Osteoblast (primary cell): ENCODE data around the gene DMRTC2. TPM values are rescaled to one million over a fixed set of nuclear protein-coding genes. Genes with fewer than 3 reads are reported as not detected.
"Not testable (repeated sequence)": the region's sequence is repeated elsewhere in the genome, so short reads cannot be mapped to it uniquely, and the experiment has no call there.

ENCODE experiments used
- DNase-seq: peaks from one replicate; pipeline ENCODE4 v3.0.0; 2011; ENCODE audit warnings: low spot score, mixed read lengths; ENCODE audit not compliant: insufficient read length; ENCODE audit errors: missing footprints
- H2AFZ ChIP-seq: 2 replicates; pipeline ENCODE4 v1.6.0; 2011; ENCODE audit warnings: mild to moderate bottlenecking, low read length
- H3K27ac ChIP-seq: 2 replicates; pipeline ENCODE4 v1.5.1; 2011; ENCODE audit warnings: mild to moderate bottlenecking, low read depth, low read length, moderate library complexity
- H3K27me3 ChIP-seq: 2 replicates; pipeline ENCODE4 v1.6.0; 2012; ENCODE audit warnings: mild to moderate bottlenecking, control low read depth, inconsistent platforms, low read length, moderate library complexity; ENCODE audit not compliant: insufficient read depth
- H3K36me3 ChIP-seq: 2 replicates; pipeline ENCODE4 v1.5.1; 2011; ENCODE audit warnings: mild to moderate bottlenecking, low read length, control low read depth, moderate library complexity; ENCODE audit not compliant: insufficient read depth
- H3K4me1 ChIP-seq: 2 replicates; pipeline ENCODE4 v1.5.1; 2011; ENCODE audit warnings: mild to moderate bottlenecking, low read length, control low read depth, moderate library complexity; ENCODE audit not compliant: insufficient read depth
- H3K4me2 ChIP-seq: 2 replicates; pipeline ENCODE4 v1.6.0; 2011; ENCODE audit warnings: mild to moderate bottlenecking, low read length; ENCODE audit not compliant: insufficient read depth
- H3K4me3 ChIP-seq: fragments of 200-600 bp; sonication (generic); 3 replicates; pipeline ENCODE4 v1.5.1; 2012; ENCODE audit warnings: mild to moderate bottlenecking, low read length, inconsistent platforms; ENCODE audit not compliant: insufficient read depth
- H3K79me2 ChIP-seq: 2 replicates; pipeline ENCODE4 v1.6.0; 2012; ENCODE audit warnings: mild to moderate bottlenecking, low read length, control low read depth, inconsistent platforms; ENCODE audit not compliant: insufficient read depth
- H3K9me3 ChIP-seq: 2 replicates; pipeline ENCODE4 v1.5.1; 2011; ENCODE audit warnings: low read depth, low read length, control low read depth
- H4K20me1 ChIP-seq: 2 replicates; pipeline ENCODE4 v1.6.0; 2012; ENCODE audit warnings: mild to moderate bottlenecking, low read length, control low read depth; ENCODE audit not compliant: insufficient read depth
- total RNA-seq: library from RNA; depleted of rRNA; stranded (reverse); fragments of >200 nt; gene quantifications from 2 replicates; pipeline ENCODE4 v1.2.3, GENCODE V29; 2012
- TF ChIP-seq, protein P1 (sequence below): IDR thresholded peaks from 2 replicates; pipeline ENCODE4 v1.5.1; 2011; ENCODE audit warnings: mild to moderate bottlenecking, low read depth, low read length, moderate library complexity; ENCODE audit errors: extremely low read depth

DMRTC2 gene
- total RNA-seq, 1 donor, result not detected

GRCh38 chr19:41872775-41873647, 28.2 kb downstream of the DMRTC2 start:
- no peaks in the 10 kb centered on the region for H3K27me3 ChIP-seq
- peaks cover 41% of the 10 kb centered on the region for H3K36me3 ChIP-seq
- no peak for DNase-seq
- H3K9me3 ChIP-seq, result no peaks in the 10 kb centered on the region
- H3K79me2 ChIP-seq, result peaks cover 10% of the 10 kb centered on the region
- H3K4me1 ChIP-seq, result no peaks in the 10 kb centered on the region
- peaks cover 38% of the 10 kb centered on the region for H4K20me1 ChIP-seq
- no peak overlapping the region for H3K27ac ChIP-seq
- TF ChIP-seq, protein P1, sequence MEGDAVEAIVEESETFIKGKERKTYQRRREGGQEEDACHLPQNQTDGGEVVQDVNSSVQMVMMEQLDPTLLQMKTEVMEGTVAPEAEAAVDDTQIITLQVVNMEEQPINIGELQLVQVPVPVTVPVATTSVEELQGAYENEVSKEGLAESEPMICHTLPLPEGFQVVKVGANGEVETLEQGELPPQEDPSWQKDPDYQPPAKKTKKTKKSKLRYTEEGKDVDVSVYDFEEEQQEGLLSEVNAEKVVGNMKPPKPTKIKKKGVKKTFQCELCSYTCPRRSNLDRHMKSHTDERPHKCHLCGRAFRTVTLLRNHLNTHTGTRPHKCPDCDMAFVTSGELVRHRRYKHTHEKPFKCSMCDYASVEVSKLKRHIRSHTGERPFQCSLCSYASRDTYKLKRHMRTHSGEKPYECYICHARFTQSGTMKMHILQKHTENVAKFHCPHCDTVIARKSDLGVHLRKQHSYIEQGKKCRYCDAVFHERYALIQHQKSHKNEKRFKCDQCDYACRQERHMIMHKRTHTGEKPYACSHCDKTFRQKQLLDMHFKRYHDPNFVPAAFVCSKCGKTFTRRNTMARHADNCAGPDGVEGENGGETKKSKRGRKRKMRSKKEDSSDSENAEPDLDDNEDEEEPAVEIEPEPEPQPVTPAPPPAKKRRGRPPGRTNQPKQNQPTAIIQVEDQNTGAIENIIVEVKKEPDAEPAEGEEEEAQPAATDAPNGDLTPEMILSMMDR, result peak; percentile 66
- no peak overlapping the region for H3K4me3 ChIP-seq
- no peak overlapping the region for H3K4me2 ChIP-seq
- no peak overlapping the region for H2AFZ ChIP-seq

DNA sequence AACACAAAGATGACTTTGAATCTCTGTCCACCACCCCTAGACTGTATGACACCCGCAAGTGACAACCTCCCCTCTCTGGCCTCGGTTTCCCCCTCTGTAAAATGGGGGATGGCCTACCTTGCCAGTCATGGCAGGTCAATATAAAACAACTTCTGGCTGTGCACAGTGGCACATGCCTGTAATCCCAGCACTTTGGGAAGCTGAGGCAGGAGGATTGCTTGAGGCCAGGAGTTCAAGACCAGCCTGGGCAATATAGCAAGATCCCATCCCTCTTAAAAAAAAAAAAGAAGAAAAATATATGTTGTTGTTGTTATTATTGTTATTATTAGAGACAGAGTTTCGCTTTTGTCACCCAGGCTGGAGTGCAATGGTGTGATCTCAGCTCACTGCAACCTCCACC, 31.1 kb downstream of the DMRTC2 start:
- not testable (repeated sequence) for H3K4me2 ChIP-seq, DNase-seq, H3K4me1 ChIP-seq, H2AFZ ChIP-seq, H3K27ac ChIP-seq, H3K4me3 ChIP-seq, H3K79me2 ChIP-seq, H3K27me3 ChIP-seq, H3K9me3 ChIP-seq
- Histone ChIP-seq H3K36me3 (peaks cover 13% of the 10 kb centered on the region), H4K20me1 (peaks cover 13% of the 10 kb centered on the region)

DNA sequence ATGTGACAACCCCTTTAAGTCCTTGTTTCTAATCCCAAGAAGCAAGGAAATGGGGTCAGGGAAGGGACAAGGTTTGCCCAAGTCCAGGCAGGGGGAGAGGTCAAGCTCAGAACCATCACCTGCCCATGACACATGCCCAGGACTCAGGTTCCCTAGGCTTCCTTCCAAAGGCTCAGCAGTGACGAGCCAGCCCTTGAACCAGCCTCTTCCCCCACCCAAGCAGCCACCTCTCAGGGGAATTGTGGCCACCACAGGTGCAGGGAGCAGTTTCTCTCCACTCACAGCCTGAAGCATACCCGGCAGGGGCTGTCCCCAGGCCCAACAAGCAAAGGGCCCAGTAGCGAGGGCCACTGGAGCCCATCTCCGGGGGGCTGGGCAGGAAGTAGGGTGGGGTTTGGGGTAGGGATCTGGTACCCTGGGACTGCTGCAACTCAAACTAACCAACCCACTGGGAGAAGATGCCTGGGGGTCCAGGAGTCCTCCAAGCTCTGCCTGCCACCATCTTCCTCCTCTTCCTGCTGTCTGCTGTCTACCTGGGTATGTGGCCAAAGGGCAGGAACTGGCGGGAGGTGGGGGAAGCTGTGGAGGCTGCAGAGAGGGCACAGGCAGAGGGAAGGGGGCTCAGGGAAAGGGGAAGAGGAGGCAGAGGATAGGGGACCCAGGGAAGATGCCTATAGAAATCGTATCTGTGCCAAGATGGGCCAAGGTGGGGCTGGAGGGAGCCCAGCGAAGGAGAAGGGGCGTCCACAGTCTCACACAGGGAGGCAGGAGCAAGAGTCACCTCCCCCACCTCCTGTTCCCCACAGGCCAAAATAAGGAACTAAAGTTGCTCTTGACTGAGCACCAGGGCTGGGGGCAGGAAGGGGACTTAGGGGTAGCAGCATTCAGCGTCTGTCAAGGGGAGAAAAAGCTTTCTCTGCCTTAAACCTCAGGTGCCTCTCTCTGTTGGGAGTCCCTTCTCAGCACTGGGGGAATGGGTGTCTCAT, 32.3 kb downstream of the DMRTC2 start, which contains the start of gene CD79A:
TSS of gene CD79A (plus strand) at position 433 of the 986 bp plus-strand sequence. CDS start at position 459, 26 bp downstream.
- Histone ChIP-seq H3K27me3 (no peaks in the 10 kb centered on the region), H3K36me3 (peaks cover 2% of the 10 kb centered on the region), H3K79me2 (no peaks in the 10 kb centered on the region), H3K9me3 (no peaks in the 10 kb centered on the region), H3K27ac (no peak within 1 kb of the TSS), H3K4me2 (no peak within 1 kb of the TSS), H3K4me1 (no peaks in the 10 kb centered on the region), H2AFZ (no peak within 1 kb of the TSS), H4K20me1 (peaks cover 3% of the 10 kb centered on the region), H3K4me3 (no peak within 1 kb of the TSS)
- no peak for DNase-seq
- TF ChIP-seq, protein P1, result no peak

GRCh38 chr19:41877916-41878905, 33.4 kb downstream of the DMRTC2 start:
- no peaks in the 10 kb centered on the region for H3K4me1 ChIP-seq
- H3K4me3 ChIP-seq, result no peak overlapping the region
- no peak overlapping the region for H3K4me2 ChIP-seq
- peak; percentile 65 for DNase-seq
- H2AFZ ChIP-seq, result no peak overlapping the region
- H3K27me3 ChIP-seq, result no peaks in the 10 kb centered on the region
- H3K36me3 ChIP-seq, result no peaks in the 10 kb centered on the region
- H4K20me1 ChIP-seq, result no peaks in the 10 kb centered on the region
- TF ChIP-seq, protein P1, result no peak
- no peaks in the 10 kb centered on the region for H3K9me3 ChIP-seq
- H3K27ac ChIP-seq, result no peak overlapping the region
- H3K79me2 ChIP-seq, result no peaks in the 10 kb centered on the region
